Glomerular visceral epithelial cell (primary cell): ENCODE measurements around the gene OTOS.

Source experiments
- DNase-seq: peaks from one replicate; pipeline ENCODE4 v3.0.0-alpha.2; 2016; ENCODE audit errors: extremely low spot score

Gene OTOS

GRCh38 chr2:240136671-240137292 lies 3.7 kb downstream of the OTOS start:
- no peak for DNase-seq

- DNase-seq = peak; percentile 89
These were observed 4.3 kb downstream of the OTOS start, which contains the start of gene COPS9 for GRCh38 chr2:240136013-240136670. TSS of gene COPS9 (minus strand) at chr2:240136305. CDS start at chr2:240136284, 21 bp downstream.

GRCh38 chr2:240135706-240136012 lies 4.8 kb downstream of the OTOS start:
- DNase-seq = no peak

- no peak for DNase-seq
These were observed 5.4 kb downstream of the OTOS start for GRCh38 chr2:240134956-240135520.

- no peak for DNase-seq
These were observed 6.0 kb downstream of the OTOS start for GRCh38 chr2:240134466-240134865.

- no peak for DNase-seq
These were observed 7.1 kb downstream of the OTOS start for GRCh38 chr2:240133401-240133800.

- DNase-seq = no peak
These were observed 7.8 kb downstream of the OTOS start for GRCh38 chr2:240132651-240132980.

GRCh38 chr2:240131941-240132650 lies 8.4 kb downstream of the OTOS start:
- DNase-seq = no peak

- no peak for DNase-seq
These were observed 9.2 kb downstream of the OTOS start for GRCh38 chr2:240131296-240131695.

- no peak for DNase-seq
These were observed 9.9 kb downstream of the OTOS start for GRCh38 chr2:240130393-240131195.

- DNase-seq = no peak
These were observed 10.6 kb downstream of the OTOS start for GRCh38 chr2:240129731-240130392.

- DNase-seq = no peak
These were observed 11.1 kb downstream of the OTOS start for GRCh38 chr2:240129311-240129710.

- no peak for DNase-seq
These were observed 11.8 kb downstream of the OTOS start for GRCh38 chr2:240128608-240129145.

- DNase-seq = no peak
These were observed 12.4 kb downstream of the OTOS start for GRCh38 chr2:240127911-240128607.

- no peak for DNase-seq
These were observed 13.2 kb downstream of the OTOS start for GRCh38 chr2:240127191-240127750.

GRCh38 chr2:240126731-240127130 lies 13.7 kb downstream of the OTOS start:
- no peak for DNase-seq

- DNase-seq = no peak
These were observed 14.7 kb downstream of the OTOS start for GRCh38 chr2:240125742-240126141.

GRCh38 chr2:240124651-240125030 lies 15.8 kb downstream of the OTOS start:
- DNase-seq = no peak

GRCh38 chr2:240123821-240124650 lies 16.4 kb downstream of the OTOS start:
- DNase-seq = no peak
